HCT116 (cell line): ENCODE measurements around the gene CGNL1. TPM values are rescaled to one million over a fixed set of nuclear protein-coding genes. Genes with fewer than 3 reads are reported as not detected.

Source experiments
- ATAC-seq: fragments of 200-7000 bp; cut with Tn5 transposase; 2 replicates; pipeline ENCODE4 v1.9.1; 2020; ENCODE audit warnings: mild to moderate bottlenecking, moderate library complexity
- BruUV-seq: library from RNA; stranded (reverse); fragments of 400-500 nt; replicated peaks from 2 replicates; lab custom pipeline; 2021; lab: Mats Ljungman, UMichigan
- CTCF ChIA-PET: fragments of 300-600 bp; sonication (Branson Sonifier 250); formaldehyde crosslinking; loops from one replicate; lab custom pipeline; 2021; ENCODE audit warnings: antibody characterized with exemption; lab: Charles Lee
- POLR2A ChIA-PET: fragments of 300-600, 350-600 bp; sonication (Branson Sonifier 250); formaldehyde crosslinking; loops from one replicate; lab custom pipeline; 2021; ENCODE audit warnings: antibody characterized with exemption; lab: Charles Lee
- RAD21 ChIA-PET, 2 experiments: fragments of 300-600 bp; sonication (Branson Sonifier 250); formaldehyde crosslinking; loops; one replicate each; lab custom pipeline; 2023; ENCODE audit warnings: low total read pairs in 2 of 2; ENCODE audit not compliant: uncharacterized antibody in 2 of 2, unreplicated experiment in 2 of 2, low non-redundant PET in 1 of 2; lab: Charles Lee
- DNase-seq: peaks from one replicate; pipeline ENCODE4 v3.0.0-alpha.2; 2010; ENCODE audit warnings: low read depth, low spot score
- H2AFZ ChIP-seq: fragments of 200-600 bp; shearing (Covaris generic), sonication (generic); 2 replicates; pipeline ENCODE4 v1.6.1; 2017; ENCODE audit warnings: low read depth, mixed run types, mixed read lengths, antibody characterized with exemption, low read length; ENCODE audit not compliant: poor library complexity, severe bottlenecking
- H3K27ac ChIP-seq: 2 replicates; pipeline ENCODE4 v1.5.1; 2012; ENCODE audit warnings: low read depth, low read length
- H3K27me3 ChIP-seq: fragments of 200-600 bp; sonication (generic); 2 replicates; pipeline ENCODE4 v1.6.1; 2016; ENCODE audit warnings: mixed run types, low read length, mixed read lengths; ENCODE audit not compliant: insufficient read depth
- H3K36me3 ChIP-seq, 2 experiments: fragments of 200-500 bp in 1 of 2; fragments of 200-600 bp in 1 of 2; sonication (Bioruptor generic) in 1 of 2; sonication (generic) in 1 of 2; 2 replicates each; pipeline versions ENCODE4 v1.5.1 to v1.6.1; 2014 to 2016; ENCODE audit warnings: low read length in 2 of 2, inconsistent platforms in 1 of 2, mixed read lengths in 1 of 2, mixed run types in 1 of 2; ENCODE audit not compliant: insufficient read depth in 2 of 2, control insufficient read depth in 1 of 2
- H3K4me1 ChIP-seq, 2 experiments: fragments of 200-600 bp in 1 of 2; sonication (generic) in 1 of 2; 2 replicates each; pipeline versions ENCODE4 v1.5.1 to v1.6.1; 2012 to 2017; ENCODE audit warnings: low read length in 2 of 2, inconsistent platforms in 1 of 2, mild to moderate bottlenecking in 1 of 2, mixed read lengths in 1 of 2, mixed run types in 1 of 2, moderate library complexity in 1 of 2; ENCODE audit not compliant: insufficient read depth in 2 of 2, control insufficient read depth in 1 of 2
- H3K4me2 ChIP-seq: fragments of 200-600 bp; sonication (generic); 2 replicates; pipeline ENCODE4 v1.6.1; 2017; ENCODE audit warnings: mixed run types, low read length, mixed read lengths
- H3K4me3 ChIP-seq, 2 experiments: fragments of 200-600 bp in 1 of 2; sonication (generic) in 1 of 2; replicated peaks in 1 of 2; 2 replicates each; pipeline ENCODE4 v1.5.1; 2011 to 2016; ENCODE audit warnings: low read length in 2 of 2, control low read depth in 1 of 2, low read depth in 1 of 2, mild to moderate bottlenecking in 1 of 2, mixed read lengths in 1 of 2, mixed run types in 1 of 2
- H3K79me2 ChIP-seq: fragments of 200-600 bp; sonication (generic); 2 replicates; pipeline ENCODE4 v1.6.1; 2017; ENCODE audit warnings: mild to moderate bottlenecking, mixed run types, low read length, moderate library complexity, mixed read lengths; ENCODE audit not compliant: insufficient read depth
- H3K9ac ChIP-seq: fragments of 200-600 bp; sonication (generic); 2 replicates; pipeline ENCODE4 v1.6.1; 2016; ENCODE audit warnings: low read length, mixed read lengths
- H3K9me2 ChIP-seq: fragments of 200-600 bp; sonication (generic), shearing (Covaris generic); 2 replicates; pipeline ENCODE4 v1.6.1; 2017; ENCODE audit warnings: mixed run types, mild to moderate bottlenecking, moderate library complexity; ENCODE audit not compliant: insufficient read depth
- H3K9me3 ChIP-seq, 2 experiments: fragments of 200-500 bp in 1 of 2; fragments of 200-600 bp in 1 of 2; sonication (Bioruptor generic) in 1 of 2; sonication (generic) in 1 of 2; 2 replicates each; pipeline ENCODE4 v1.6.1; 2014 to 2017; ENCODE audit warnings: low read length in 2 of 2, mixed read lengths in 2 of 2, inconsistent platforms in 1 of 2, low read depth in 1 of 2, mild to moderate bottlenecking in 1 of 2, mixed run types in 1 of 2, moderate library complexity in 1 of 2; ENCODE audit not compliant: control insufficient read depth in 1 of 2, insufficient read depth in 1 of 2
- H4K20me1 ChIP-seq: fragments of 200-600 bp; sonication (generic), shearing (Covaris generic); 2 replicates; pipeline ENCODE4 v1.6.1; 2017; ENCODE audit warnings: mixed run types, mild to moderate bottlenecking, moderate library complexity; ENCODE audit not compliant: insufficient read depth
- CEBPB ChIP-seq: IDR thresholded peaks from 2 replicates; pipeline ENCODE4 v1.6.1; 2012; ENCODE audit warnings: low read depth
- EGR1 ChIP-seq: IDR thresholded peaks from 2 replicates; pipeline ENCODE4 v1.6.1; 2012; ENCODE audit warnings: low read depth
- FOSL1 ChIP-seq: IDR thresholded peaks from 2 replicates; pipeline ENCODE4 v1.6.1; 2012; ENCODE audit warnings: low read depth
- JUND ChIP-seq: IDR thresholded peaks from 2 replicates; pipeline ENCODE4 v1.6.1; 2012
- POLR2A ChIP-seq: IDR thresholded peaks from 2 replicates; pipeline ENCODE4 v1.7.0; 2011; ENCODE audit warnings: borderline replicate concordance; ENCODE audit not compliant: insufficient read depth, insufficient read length; ENCODE audit errors: extremely low read depth
- POLR2AphosphoS5 ChIP-seq: IDR thresholded peaks from 2 replicates; pipeline ENCODE4 v1.6.1; 2011; ENCODE audit warnings: mild to moderate bottlenecking, low read depth, low read length, moderate library complexity
- TCF7L2 ChIP-seq: IDR thresholded peaks from 2 replicates; pipeline ENCODE4 v1.7.0; 2011; ENCODE audit warnings: borderline replicate concordance, inconsistent platforms; ENCODE audit not compliant: insufficient read depth, insufficient read length; ENCODE audit errors: extremely low read depth
- YY1 ChIP-seq: IDR thresholded peaks from 2 replicates; pipeline ENCODE4 v1.6.1; 2011; ENCODE audit warnings: low read length, low read depth, moderate library complexity, mild to moderate bottlenecking; ENCODE audit not compliant: insufficient replicate concordance; ENCODE audit errors: extremely low read depth
- ZFX ChIP-seq: fragments of 450-650 bp; IDR thresholded peaks from 2 replicates; pipeline ENCODE4 v1.6.1; 2017
- intact Hi-C: fragments of 100-400 bp; cut with micrococcal nuclease; formaldehyde crosslinking; loops from 2 replicates; pipeline ENCODE4 v1.10.0; 2022
- total RNA-seq: library from RNA; stranded (reverse); gene quantifications from one replicate; pipeline ENCODE4 v1.2.1, GENCODE V29; 2021; ENCODE audit not compliant: unreplicated experiment
- TF ChIP-seq, protein P1 (sequence below): IDR thresholded peaks from 2 replicates; pipeline ENCODE4 v1.6.1; 2012; ENCODE audit warnings: low read depth

CGNL1 gene
- total RNA-seq, 1 experiment from 2014 or later, result 2.2 TPM

DNA sequence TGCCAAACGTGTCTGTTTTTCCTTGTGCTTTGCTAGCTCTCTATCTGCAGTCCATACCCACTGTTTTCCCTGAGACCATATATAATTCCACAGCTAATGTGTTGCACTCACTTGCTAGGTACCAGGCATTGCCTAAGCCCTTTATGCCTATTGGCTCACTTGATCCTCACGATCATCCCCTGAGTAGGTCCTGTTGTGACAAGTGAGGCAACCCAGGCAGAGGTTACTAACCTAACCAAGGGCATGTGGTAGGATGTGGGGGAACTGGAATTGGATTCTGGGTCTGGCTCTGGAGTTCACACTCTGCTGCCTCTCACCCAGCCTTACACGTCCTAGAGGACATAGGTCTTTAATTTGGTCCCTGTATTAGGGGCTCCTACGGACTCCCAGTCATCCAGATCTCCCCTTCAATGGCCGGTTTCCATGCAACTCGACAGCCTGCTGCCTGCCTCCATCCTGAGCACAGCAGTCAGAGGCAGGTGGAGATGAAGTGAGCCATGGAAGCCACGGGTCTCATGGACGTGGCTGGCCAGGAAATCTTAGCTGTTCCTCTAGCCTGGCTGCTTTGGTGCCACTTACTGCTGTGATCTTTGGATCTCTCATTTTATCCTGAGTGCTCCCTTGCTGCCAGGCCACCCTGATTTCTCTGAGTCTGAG lies 176.5 kb downstream of the CGNL1 start:
- ChIA-PET CTCF (interaction anchor here (1.0 to 4.0 kb wide), 2 partner anchors 11 to 88 kb away, joined by 3 to 22 read pairs; no protein-coding TSS in a partner anchor), RAD21 (interaction anchor here in 1 of 2 experiments (0.6 kb wide), 1 partner anchor 703 kb away, joined by 3 read pairs; no protein-coding TSS in a partner anchor), POLR2A (no interaction called here)

More for the DNA sequence above, 176.5 kb downstream of the CGNL1 start:
- no peak overlapping the region for H3K4me3 ChIP-seq
- H3K79me2 ChIP-seq, result no peaks in the 10 kb centered on the region
- intact Hi-C loops, result no loop called here
- no TSS peak for BruUV-seq
- H3K27me3 ChIP-seq, result no peaks in the 10 kb centered on the region
- no peak for ATAC-seq
- H3K27ac ChIP-seq, result no peak overlapping the region
- H3K4me1 ChIP-seq, result peaks cover 31 to 41% of the 10 kb centered on the region in 2 experiments
- no peak overlapping the region for H3K9ac ChIP-seq
- H2AFZ ChIP-seq, result no peak overlapping the region
- TF ChIP-seq TCF7L2 (no peak), YY1 (no peak), EGR1 (no peak), ZFX (no peak), JUND (no peak), POLR2A (no peak), FOSL1 (no peak), POLR2AphosphoS5 (no peak), CEBPB (no peak)
- TF ChIP-seq, protein P1, sequence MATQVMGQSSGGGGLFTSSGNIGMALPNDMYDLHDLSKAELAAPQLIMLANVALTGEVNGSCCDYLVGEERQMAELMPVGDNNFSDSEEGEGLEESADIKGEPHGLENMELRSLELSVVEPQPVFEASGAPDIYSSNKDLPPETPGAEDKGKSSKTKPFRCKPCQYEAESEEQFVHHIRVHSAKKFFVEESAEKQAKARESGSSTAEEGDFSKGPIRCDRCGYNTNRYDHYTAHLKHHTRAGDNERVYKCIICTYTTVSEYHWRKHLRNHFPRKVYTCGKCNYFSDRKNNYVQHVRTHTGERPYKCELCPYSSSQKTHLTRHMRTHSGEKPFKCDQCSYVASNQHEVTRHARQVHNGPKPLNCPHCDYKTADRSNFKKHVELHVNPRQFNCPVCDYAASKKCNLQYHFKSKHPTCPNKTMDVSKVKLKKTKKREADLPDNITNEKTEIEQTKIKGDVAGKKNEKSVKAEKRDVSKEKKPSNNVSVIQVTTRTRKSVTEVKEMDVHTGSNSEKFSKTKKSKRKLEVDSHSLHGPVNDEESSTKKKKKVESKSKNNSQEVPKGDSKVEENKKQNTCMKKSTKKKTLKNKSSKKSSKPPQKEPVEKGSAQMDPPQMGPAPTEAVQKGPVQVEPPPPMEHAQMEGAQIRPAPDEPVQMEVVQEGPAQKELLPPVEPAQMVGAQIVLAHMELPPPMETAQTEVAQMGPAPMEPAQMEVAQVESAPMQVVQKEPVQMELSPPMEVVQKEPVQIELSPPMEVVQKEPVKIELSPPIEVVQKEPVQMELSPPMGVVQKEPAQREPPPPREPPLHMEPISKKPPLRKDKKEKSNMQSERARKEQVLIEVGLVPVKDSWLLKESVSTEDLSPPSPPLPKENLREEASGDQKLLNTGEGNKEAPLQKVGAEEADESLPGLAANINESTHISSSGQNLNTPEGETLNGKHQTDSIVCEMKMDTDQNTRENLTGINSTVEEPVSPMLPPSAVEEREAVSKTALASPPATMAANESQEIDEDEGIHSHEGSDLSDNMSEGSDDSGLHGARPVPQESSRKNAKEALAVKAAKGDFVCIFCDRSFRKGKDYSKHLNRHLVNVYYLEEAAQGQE, result no peak
- no peaks in the 10 kb centered on the region for H3K9me2 ChIP-seq
- no peak for DNase-seq
- no peaks in the 10 kb centered on the region for H4K20me1 ChIP-seq
- H3K4me2 ChIP-seq, result peak overlapping the region; percentile 77; the same call in 1 of the 2 replicates
- no peaks in the 10 kb centered on the region for H3K9me3 ChIP-seq
- no peaks in the 10 kb centered on the region for H3K36me3 ChIP-seq
